H9 (cell line): ENCODE results near the gene TRIM9. TPM values are rescaled to one million over a fixed set of nuclear protein-coding genes. Genes with fewer than 3 reads are reported as not detected.

ENCODE experiments used
- DNase-seq: peaks from one replicate; pipeline ENCODE4 v3.0.0-alpha.2; 2017
- H2AFZ ChIP-seq: one replicate; pipeline ENCODE4 v1.6.1; 2013; ENCODE audit warnings: mild to moderate bottlenecking, low read length, control low read depth, moderate library complexity
- H2AK5ac ChIP-seq: 2 replicates; pipeline ENCODE4 v1.6.1; 2013; ENCODE audit warnings: low read length, control low read depth, mixed read lengths; ENCODE audit not compliant: insufficient read length
- H2BK120ac ChIP-seq: one replicate; pipeline ENCODE4 v1.6.1; 2013; ENCODE audit warnings: low read depth, mild to moderate bottlenecking, low read length, control low read depth, inconsistent platforms; ENCODE audit not compliant: poor library complexity, severe bottlenecking
- H2BK12ac ChIP-seq: 2 replicates; pipeline ENCODE4 v1.6.1; 2013; ENCODE audit warnings: low read length, control low read depth, mixed read lengths, low read depth; ENCODE audit not compliant: insufficient read length
- H2BK15ac ChIP-seq: 2 replicates; pipeline ENCODE4 v1.6.1; 2013; ENCODE audit warnings: low read depth, low read length, control low read depth
- H2BK20ac ChIP-seq: one replicate; pipeline ENCODE4 v1.6.1; 2013; ENCODE audit warnings: low read depth, mild to moderate bottlenecking, low read length, control low read depth, inconsistent platforms; ENCODE audit not compliant: poor library complexity, severe bottlenecking
- H2BK5ac ChIP-seq: 2 replicates; pipeline ENCODE4 v1.6.1; 2013; ENCODE audit warnings: low read length, control low read depth, mixed read lengths; ENCODE audit not compliant: insufficient read length
- H3K14ac ChIP-seq: 2 replicates; pipeline ENCODE4 v1.6.1; 2013; ENCODE audit warnings: low read length, control low read depth; ENCODE audit not compliant: insufficient read depth
- H3K18ac ChIP-seq: 2 replicates; pipeline ENCODE4 v1.6.1; 2013; ENCODE audit warnings: low read depth, mild to moderate bottlenecking, mixed read lengths, low read length, control low read depth; ENCODE audit not compliant: insufficient read length
- H3K23ac ChIP-seq: 2 replicates; pipeline ENCODE4 v1.6.1; 2013; ENCODE audit warnings: low read length, control low read depth, mixed read lengths, low read depth; ENCODE audit not compliant: insufficient read length
- H3K23me2 ChIP-seq: 2 replicates; pipeline ENCODE4 v1.6.1; 2013; ENCODE audit warnings: low read depth, mild to moderate bottlenecking, mixed read lengths, low read length, control low read depth; ENCODE audit not compliant: insufficient read length, poor library complexity, severe bottlenecking
- H3K27ac ChIP-seq: 2 replicates; pipeline ENCODE4 v1.5.1; 2013; ENCODE audit warnings: low read length, control low read depth, mixed read lengths, low read depth; ENCODE audit not compliant: insufficient read length
- H3K27me3 ChIP-seq: 2 replicates; pipeline ENCODE4 v1.6.1; 2013; ENCODE audit warnings: low read length, control low read depth, inconsistent platforms; ENCODE audit not compliant: insufficient read depth
- H3K4ac ChIP-seq: 2 replicates; pipeline ENCODE4 v1.6.1; 2013; ENCODE audit warnings: low read depth, mild to moderate bottlenecking, control low read depth, inconsistent platforms, low read length, moderate library complexity
- H3K4me1 ChIP-seq: 2 replicates; pipeline ENCODE4 v1.6.1; 2013; ENCODE audit warnings: low read length, control low read depth, inconsistent platforms; ENCODE audit not compliant: insufficient read depth
- H3K4me2 ChIP-seq: 2 replicates; pipeline ENCODE4 v1.6.1; 2013; ENCODE audit warnings: low read length, control low read depth, mixed read lengths; ENCODE audit not compliant: insufficient read length, insufficient read depth
- H3K56ac ChIP-seq: 2 replicates; pipeline ENCODE4 v1.6.1; 2013; ENCODE audit warnings: low read depth, mild to moderate bottlenecking, mixed read lengths, low read length, control low read depth; ENCODE audit not compliant: insufficient read length
- H3K79me1 ChIP-seq: 2 replicates; pipeline ENCODE4 v1.6.1; 2013; ENCODE audit warnings: low read depth, mild to moderate bottlenecking, moderate library complexity, low read length, control low read depth, inconsistent platforms; ENCODE audit not compliant: insufficient read depth, poor library complexity, severe bottlenecking
- H3K79me2 ChIP-seq: 2 replicates; pipeline ENCODE4 v1.6.1; 2013; ENCODE audit warnings: low read length, control low read depth, inconsistent platforms; ENCODE audit not compliant: insufficient read depth
- H3K9ac ChIP-seq: 2 replicates; pipeline ENCODE4 v1.6.1; 2013; ENCODE audit warnings: low read length, control low read depth, mixed read lengths; ENCODE audit not compliant: insufficient read length; ENCODE audit errors: extremely low read depth
- H3K9me3 ChIP-seq: one replicate; pipeline ENCODE4 v1.6.1; 2013; ENCODE audit warnings: low read depth, low read length, inconsistent platforms; ENCODE audit not compliant: control insufficient read depth
- H3T11ph ChIP-seq: one replicate; pipeline ENCODE4 v1.6.1; 2013; ENCODE audit warnings: mild to moderate bottlenecking, low read length, control low read depth, inconsistent platforms
- H4K20me1 ChIP-seq: one replicate; pipeline ENCODE4 v1.6.1; 2013; ENCODE audit not compliant: control insufficient read depth, insufficient read length, insufficient read depth
- H4K5ac ChIP-seq: 2 replicates; pipeline ENCODE4 v1.6.1; 2013; ENCODE audit warnings: low read depth, mild to moderate bottlenecking, mixed read lengths, low read length, control low read depth; ENCODE audit not compliant: insufficient read length
- H4K8ac ChIP-seq: replicated peaks from 2 replicates; pipeline ENCODE4 v1.6.1; 2013; ENCODE audit warnings: low read length, control low read depth, mixed read lengths, low read depth; ENCODE audit not compliant: insufficient read length
- H4K91ac ChIP-seq: 2 replicates; pipeline ENCODE4 v1.6.1; 2013; ENCODE audit warnings: low read depth, mild to moderate bottlenecking, moderate library complexity, mixed read lengths, low read length, control low read depth; ENCODE audit not compliant: insufficient read length
- H3K27ac Mint-ChIP-seq, 3 experiments: 2 replicates in 2 of 3; 3 replicates in 1 of 3; pipeline ENCODE4 v1.8.0; 2020 to 2021; ENCODE audit warnings: mixed read lengths in 3 of 3, mild to moderate bottlenecking in 1 of 3, moderate library complexity in 1 of 3
- H3K27me3 Mint-ChIP-seq: 2 replicates; pipeline ENCODE4 v1.8.0; 2021; ENCODE audit warnings: low read depth, mild to moderate bottlenecking, moderate library complexity, mixed read lengths
- H3K36me3 Mint-ChIP-seq, 3 experiments: 2 replicates in 2 of 3; 3 replicates in 1 of 3; pipeline ENCODE4 v1.8.0; 2020 to 2021; ENCODE audit warnings: low read depth in 3 of 3, mixed read lengths in 3 of 3; ENCODE audit not compliant: insufficient read depth in 1 of 3
- H3K4me1 Mint-ChIP-seq, 2 experiments: 2 replicates each; pipeline ENCODE4 v1.8.0; 2020; ENCODE audit warnings: mixed read lengths in 2 of 2
- H3K4me3 Mint-ChIP-seq, 2 experiments: 2 replicates in 1 of 2; 3 replicates in 1 of 2; pipeline ENCODE4 v1.8.0; 2020 to 2021; ENCODE audit warnings: mild to moderate bottlenecking in 2 of 2, mixed read lengths in 2 of 2, moderate library complexity in 1 of 2
- H3K9me3 Mint-ChIP-seq, 2 experiments: 2 replicates in 1 of 2; 3 replicates in 1 of 2; pipeline ENCODE4 v1.8.0; 2020; ENCODE audit warnings: mild to moderate bottlenecking in 2 of 2, mixed read lengths in 2 of 2, moderate library complexity in 1 of 2
- CTCF ChIP-seq: fragments of 200-600 bp; sonication (generic); conservative IDR thresholded peaks from 3 replicates; pipeline ENCODE4 v1.8.0; 2021; ENCODE audit warnings: antibody characterized with exemption, mild to moderate bottlenecking
- WGBS: extraction: QIAGEN DNeasy Blood & Tissue Kit; methylation state at CpG from one replicate; pipeline ENCODE4 v1.1.7; 2013; ENCODE audit warnings: missing lambda C conversion rate, low lambda C conversion rate, mixed read lengths; ENCODE audit not compliant: insufficient read length; ENCODE audit errors: extremely low coverage; 5-methylcytosine and 5-hydroxymethylcytosine counted together
- total RNA-seq: library from RNA; stranded (reverse); gene quantifications from 2 replicates; pipeline ENCODE4 v1.2.1, GENCODE V29; 2021

The TRIM9 gene
- total RNA-seq, 1 experiment from 2014 or later: 0.98 TPM

GRCh38 chr14:50926851-50927386 is 168.0 kb downstream of the TRIM9 start:
- Mint-ChIP-seq H3K27me3 (no peaks in the 10 kb centered on the region), H3K4me1 (peaks cover 6 to 7% of the 10 kb centered on the region in 2 experiments; a peak in 3 of 4 replicates), H3K4me3 (no peak overlapping the region), H3K36me3 (peaks cover 8 to 40% (median 9%) of the 10 kb centered on the region in 3 experiments; a peak in 4 of 7 replicates), H3K9me3 (no peaks in the 10 kb centered on the region), H3K27ac (no peak overlapping the region)
- Histone ChIP-seq H3K27me3 (no peaks in the 10 kb centered on the region), H2AFZ (no peak overlapping the region), H2AK5ac (no peak overlapping the region), H2BK20ac (no peak overlapping the region), H3K9me3 (no peaks in the 10 kb centered on the region), H3T11ph (no peak overlapping the region), H3K4me1 (no peaks in the 10 kb centered on the region), H3K56ac (no peak overlapping the region), H3K4ac (no peak overlapping the region), H2BK12ac (no peak overlapping the region), H2BK15ac (no peak overlapping the region), H3K14ac (no peak overlapping the region), H4K8ac (no peak overlapping the region), H4K20me1 (no peaks in the 10 kb centered on the region), H2BK120ac (no peak overlapping the region), H3K27ac (no peak overlapping the region), H3K79me1 (no peaks in the 10 kb centered on the region), H4K91ac (no peak overlapping the region), H3K9ac (no peak overlapping the region), H3K18ac (no peak overlapping the region), H4K5ac (no peak overlapping the region), H2BK5ac (no peak overlapping the region), H3K23me2 (no peaks in the 10 kb centered on the region), H3K4me2 (no peak overlapping the region), H3K79me2 (no peaks in the 10 kb centered on the region), H3K23ac (no peak overlapping the region)
- no peak for TF ChIP-seq CTCF
- no CpG with 5 or more reads among the region's 3 CpGs for WGBS
- no peak for DNase-seq

Other genes with a start within 250 kb of the TRIM9 start
- gene ABHD12B, start 223.1 kb downstream of the TRIM9 start, total RNA-seq: 42.4 and 51.0 TPM in 2 replicates
- gene PYGL, start 150.6 kb downstream of the TRIM9 start, total RNA-seq: 53.8 and 55.1 TPM in 2 replicates
- 83.5 and 87.3 TPM in 2 replicates for gene TMX1, start 145.1 kb upstream of the TRIM9 start, total RNA-seq